Spleen (tissue), 13 donors: Measurements from ENCODE around the gene CXCL13. TPM values are rescaled to one million over a fixed set of nuclear protein-coding genes. Genes with fewer than 3 reads are reported as not detected.
"Not testable (repeated sequence)": the region's sequence is repeated elsewhere in the genome, so short reads cannot be mapped to it uniquely, and the experiment has no call there.

Experiments
- DNase-seq: peaks from one replicate; pipeline ENCODE4 v3.0.0-alpha.2; 2020
- H3K27ac ChIP-seq, 8 donors: fragments of 200-600 bp; sonication (generic) in 7 of 8; 1 replicate in 4 of 8; 2 replicates in 4 of 8; pipeline versions ENCODE4 v1.5.0 to v1.8.0; 2016 to 2021; ENCODE audit warnings: inconsistent platforms in 4 of 8, mild to moderate bottlenecking in 4 of 8, moderate library complexity in 1 of 8
- H3K27me3 ChIP-seq, 7 donors: fragments of 200-600 bp; sonication (generic) in 6 of 7; replicated peaks in 1 of 7; 1 replicate in 4 of 7; 2 replicates in 3 of 7; pipeline versions ENCODE4 v1.5.0 to v1.8.0; 2016 to 2021; ENCODE audit warnings: inconsistent platforms in 3 of 7, mild to moderate bottlenecking in 1 of 7
- H3K36me3 ChIP-seq, 6 donors: fragments of 200-600 bp; sonication (generic) in 5 of 6; 1 replicate in 4 of 6; 2 replicates in 2 of 6; pipeline versions ENCODE4 v1.5.0 to v1.8.0; 2016 to 2021; ENCODE audit warnings: inconsistent platforms in 2 of 6
- H3K4me1 ChIP-seq, 6 donors: fragments of 200-600 bp; sonication (generic) in 5 of 6; 1 replicate in 3 of 6; 2 replicates in 3 of 6; pipeline versions ENCODE4 v1.5.0 to v1.8.0; 2016 to 2021; ENCODE audit warnings: inconsistent platforms in 3 of 6
- H3K4me3 ChIP-seq, 8 donors: fragments of 200-600 bp; sonication (generic) in 7 of 8; 1 replicate in 4 of 8; 2 replicates in 4 of 8; pipeline versions ENCODE4 v1.5.0 to v1.8.0; 2016 to 2021; ENCODE audit warnings: inconsistent platforms in 4 of 8, mild to moderate bottlenecking in 4 of 8, moderate library complexity in 2 of 8
- H3K9me3 ChIP-seq, 8 donors: fragments of 200-600 bp; sonication (generic) in 7 of 8; 1 replicate in 4 of 8; 2 replicates in 4 of 8; pipeline versions ENCODE4 v1.5.0 to v1.8.0; 2016 to 2021; ENCODE audit warnings: inconsistent platforms in 4 of 8
- CTCF ChIP-seq, 11 experiments: fragments of 200-600 bp in 7 of 11; fragments of 450-650 bp in 4 of 11; sonication (generic) in 4 of 11; IDR thresholded peaks in 8 of 11; conservative IDR thresholded peaks in 3 of 11; 1 replicate in 7 of 11; 2 replicates in 4 of 11; pipeline versions ENCODE4 v1.4.0 to v1.8.0; 2016 to 2021; ENCODE audit warnings: antibody characterized with exemption in 11 of 11, inconsistent platforms in 4 of 11, mild to moderate bottlenecking in 1 of 11
- POLR2A ChIP-seq, 3 donors: fragments of 450-650 bp; IDR thresholded peaks; one replicate each; pipeline ENCODE4 v1.5.1; 2017; ENCODE audit warnings: antibody characterized with exemption in 3 of 3, mild to moderate bottlenecking in 1 of 3
- POLR2AphosphoS5 ChIP-seq, 3 donors: sonication (generic); formaldehyde crosslinking; IDR thresholded peaks; one replicate each; pipeline ENCODE4 v1.5.1; 2017; ENCODE audit warnings: antibody characterized with exemption in 3 of 3
- WGBS, 5 donors: extraction: QIAGEN DNeasy Blood & Tissue Kit in 3 of 5; methylation state at CpG; one replicate each; pipeline versions ENCODE4 v1.1.5 to v1.1.7; 2013 to 2018; 5-methylcytosine and 5-hydroxymethylcytosine counted together
- intact Hi-C: fragments of 100-400 bp; cut with DNase I; formaldehyde crosslinking; loops from one replicate; pipeline ENCODE4 v1.15.0; 2023; ENCODE audit warnings: low total_unique reads
- long read RNA-seq, 2 donors: transcript quantifications; one replicate each; lab custom pipeline, GENCODE V29; 2026
- polyA plus RNA-seq, 3 donors: library from polyadenylated mRNA; stranded (reverse); fragments of 200-250 nt; gene quantifications; one replicate each; pipeline ENCODE4 v1.2.1, GENCODE V29; 2013
- total RNA-seq, 7 donors: library from RNA; depleted of rRNA in 3 of 7; stranded (reverse); fragments of >200 nt in 3 of 7; fragmentation: NEBNext Ultra II Directional in 4 of 7; extraction: Animal tissue kit (Norgen Biotek cat#: 25700) in 4 of 7; gene quantifications; one replicate each; pipeline versions ENCODE4 v1.1.0 to v1.2.1, GENCODE V29; 2016 to 2021
- donor health status: healthy with polysubstance abuse.
- donor health status: DM: no; HTN: no; CAD: no; lungs with moderate emphysema.
- donor health status: DM: no; HTN: no; CAD: no.
- donor health status: Bipolar disorder and iron deficiency.
- donor health status: healthy.
- donor health status: DM: no; HTN: no; CAD: no.
- donor health status: DM: yes; HTN: yes; CAD: no.

CXCL13 gene, protein sequence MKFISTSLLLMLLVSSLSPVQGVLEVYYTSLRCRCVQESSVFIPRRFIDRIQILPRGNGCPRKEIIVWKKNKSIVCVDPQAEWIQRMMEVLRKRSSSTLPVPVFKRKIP
- total RNA-seq: 100 to 1,000 TPM in 6 of 7 donors, 10 to 100 TPM in 1; 95.5 to 739 (median 169) TPM
- 1,000 to 10,000 TPM in 2 of 3 donors, 100 to 1,000 TPM in 1; 418 to 1,297 (median 1,076) TPM for polyA plus RNA-seq
- long read RNA-seq, donor 1, partial matches to known transcripts: 114 of 135 reads
- long read RNA-seq, donor 1, other reads (novel, unspliced or antisense): 20 of 135 reads
- long read RNA-seq, donor 2, partial matches to known transcripts: 196 of 206 reads
- long read RNA-seq, donor 2, other reads (novel, unspliced or antisense): 9 of 206 reads

DNA sequence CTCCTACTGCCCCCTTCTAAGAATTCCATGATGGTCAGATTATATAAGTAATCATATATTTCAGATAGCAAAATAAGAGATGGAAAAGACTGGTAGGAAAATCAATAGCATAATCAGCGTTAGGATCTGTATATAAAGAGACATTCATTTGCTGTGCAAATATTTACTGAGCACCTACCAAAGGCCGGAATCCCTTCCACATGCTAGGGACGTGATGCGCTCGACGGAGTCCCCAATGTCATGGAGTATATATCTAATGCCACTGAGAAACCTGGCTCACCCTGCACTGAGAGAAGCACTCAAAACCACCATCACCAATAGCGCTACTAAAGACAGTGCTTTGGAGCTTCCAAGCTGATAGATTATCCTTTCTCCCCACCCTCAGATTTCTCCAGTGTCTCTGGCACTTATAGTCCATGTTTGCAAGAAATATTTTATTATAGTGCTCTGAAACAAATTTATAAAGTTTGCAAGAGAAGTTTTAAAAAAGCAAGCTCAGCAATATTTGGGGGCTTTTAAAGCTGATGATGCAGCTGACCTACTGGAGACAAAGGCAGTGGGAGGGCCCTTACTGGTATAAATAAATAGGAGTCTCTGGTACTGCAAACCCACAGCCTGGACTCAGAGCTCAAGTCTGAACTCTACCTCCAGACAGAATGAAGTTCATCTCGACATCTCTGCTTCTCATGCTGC lies at the start of gene CXCL13:
Gene CXCL13, plus strand, starts transcription at position 611 of the 693 bp plus-strand sequence. Its CDS starts 46 bp downstream, at position 657.
- Histone ChIP-seq H3K27me3 (no peaks in the 10 kb centered on the region), H3K36me3 (no peaks in the 10 kb centered on the region), H3K9me3 (no peaks in the 10 kb centered on the region), H3K4me3 (peak within 1 kb of the TSS in 5 of 8 donors; percentile 12 to 43 (median 31)), H3K4me1 (peaks cover 0 to 10% (median 0%) of the 10 kb centered on the region in 6 donors), H3K27ac (peak within 1 kb of the TSS in 3 of 8 donors; percentile 34 to 64 (median 40))
- no peak for DNase-seq
- TF ChIP-seq POLR2A (IDR thresholded peaks at IDR 0.05) (peak in 1 of 3 donors; percentile 9), CTCF (IDR thresholded peaks at IDR 0.05 in 8 of 11, conservative IDR thresholded peaks at IDR 0.05 in 3 of 11) (no peak)
- intact Hi-C loops: no loop called here
- WGBS, 5 donors: 89 to 94% (median 92%) methylated on average over 8 of the region's 8 CpGs

GRCh38 chr4:77560170-77560569 lies 45.5 kb upstream of the CXCL13 start:
- no peak for DNase-seq
- Histone ChIP-seq H3K27ac (no peak overlapping the region), H3K9me3 (peaks cover 0 to 27% (median 13%) of the 10 kb centered on the region in 8 donors), H3K27me3 (no peaks in the 10 kb centered on the region), H3K4me3 (no peak overlapping the region), H3K4me1 (no peaks in the 10 kb centered on the region), H3K36me3 (no peaks in the 10 kb centered on the region)
- intact Hi-C loops: no loop called here
- TF ChIP-seq POLR2AphosphoS5 (IDR thresholded peaks at IDR 0.05) (no peak), POLR2A (IDR thresholded peaks at IDR 0.05) (no peak), CTCF (IDR thresholded peaks at IDR 0.05 in 8 of 11, conservative IDR thresholded peaks at IDR 0.05 in 3 of 11) (no peak)
- WGBS, 5 donors: 76 to 100% (median 91%) methylated on average over 1 of the region's 1 CpG

GRCh38 chr4:77561720-77562119 lies 43.9 kb upstream of the CXCL13 start:
- Histone ChIP-seq H3K27ac (peak overlapping the region in 3 of 8 donors; percentile 6 to 76 (median 14)), H3K9me3 (peaks cover 0 to 11% (median under 1%) of the 10 kb centered on the region in 8 donors)
- WGBS, 5 donors: 77 to 97% (median 95%) methylated on average over 4 to 12 of the region's 12 CpGs
- H3K4me3 ChIP-seq, H3K36me3 ChIP-seq, DNase-seq, intact Hi-C loops, H3K4me1 ChIP-seq, H3K27me3 ChIP-seq: not testable (repeated sequence)

GRCh38 chr4:77564231-77564630 lies 41.4 kb upstream of the CXCL13 start:
- intact Hi-C loops: no loop called here
- peak overlapping the region in 5 of 8 donors; percentile 58 to 82 (median 67) for H3K27ac ChIP-seq
- peak in 1 of 3 donors; percentile 83 for TF ChIP-seq POLR2AphosphoS5 (IDR thresholded peaks at IDR 0.05)
- TF ChIP-seq POLR2A (IDR thresholded peaks at IDR 0.05): no peak
- TF ChIP-seq CTCF (IDR thresholded peaks at IDR 0.05 in 8 of 11, conservative IDR thresholded peaks at IDR 0.05 in 3 of 11): no peak
- H3K4me3 ChIP-seq: no peak overlapping the region
- WGBS, 5 donors: 55 to 69% (median 59%) methylated on average over 2 of the region's 2 CpGs
- H3K9me3 ChIP-seq: peaks cover 0 to 10% (median 0%) of the 10 kb centered on the region in 8 donors
- H3K36me3 ChIP-seq: no peaks in the 10 kb centered on the region
- H3K27me3 ChIP-seq: no peaks in the 10 kb centered on the region
- H3K4me1 ChIP-seq: no peaks in the 10 kb centered on the region
- DNase-seq: no peak
